Activated T-helper 1 cell treated with anti-CD3 and anti-CD28 coated beads, Interleukin-2, amount 50 U/mL, for 16 hours (primary cell): Measurements from ENCODE around the gene USP11.

Source experiments
- DNase-seq, 2 donors: peaks; one replicate each; pipeline ENCODE4 v3.0.0-alpha.2; 2020; ENCODE audit warnings: low read depth in 1 of 2, low spot score in 1 of 2

Gene USP11

GRCh38 chrX:47202877-47203276, 29.9 kb upstream of the USP11 start:
- DNase-seq = no peak

GRCh38 chrX:47204970-47205369, 27.8 kb upstream of the USP11 start:
- no peak for DNase-seq

GRCh38 chrX:47206316-47206715, 26.5 kb upstream of the USP11 start:
- no peak for DNase-seq

GRCh38 chrX:47208108-47208507, 24.7 kb upstream of the USP11 start:
- no peak for DNase-seq

- DNase-seq = no peak
These were observed 23.1 kb upstream of the USP11 start for GRCh38 chrX:47209508-47210238.

- no peak for DNase-seq
These were observed 22.0 kb upstream of the USP11 start for GRCh38 chrX:47210661-47211425.

GRCh38 chrX:47212381-47213293, 20.2 kb upstream of the USP11 start:
- no peak for DNase-seq

GRCh38 chrX:47214435-47215077, 18.3 kb upstream of the USP11 start:
- DNase-seq = no peak

- DNase-seq = no peak
These were observed 17.4 kb upstream of the USP11 start for GRCh38 chrX:47215291-47215900.

GRCh38 chrX:47216393-47216925, 16.4 kb upstream of the USP11 start:
- DNase-seq = no peak

GRCh38 chrX:47217121-47217851, 15.5 kb upstream of the USP11 start:
- no peak for DNase-seq

GRCh38 chrX:47217852-47218279, 14.9 kb upstream of the USP11 start:
- DNase-seq = peak; percentile 80 to 96

GRCh38 chrX:47218280-47218919, 14.4 kb upstream of the USP11 start, which contains the start of gene CDK16:
Gene CDK16 (plus strand): TSS chrX:47218681. CDS start chrX:47223558, 4,877 bp downstream.
- peak; percentile 34 to 77 for DNase-seq

GRCh38 chrX:47218920-47219815, 13.6 kb upstream of the USP11 start:
- DNase-seq = peak in 1 of 2 donors; percentile 23

GRCh38 chrX:47221756-47222155, 11.1 kb upstream of the USP11 start:
- DNase-seq = no peak

GRCh38 chrX:47222751-47223350, 10.0 kb upstream of the USP11 start:
- no peak for DNase-seq

GRCh38 chrX:47223476-47224250, 9.1 kb upstream of the USP11 start:
- DNase-seq = no peak
